ENCODE results near the gene WNT7B.

DNA sequence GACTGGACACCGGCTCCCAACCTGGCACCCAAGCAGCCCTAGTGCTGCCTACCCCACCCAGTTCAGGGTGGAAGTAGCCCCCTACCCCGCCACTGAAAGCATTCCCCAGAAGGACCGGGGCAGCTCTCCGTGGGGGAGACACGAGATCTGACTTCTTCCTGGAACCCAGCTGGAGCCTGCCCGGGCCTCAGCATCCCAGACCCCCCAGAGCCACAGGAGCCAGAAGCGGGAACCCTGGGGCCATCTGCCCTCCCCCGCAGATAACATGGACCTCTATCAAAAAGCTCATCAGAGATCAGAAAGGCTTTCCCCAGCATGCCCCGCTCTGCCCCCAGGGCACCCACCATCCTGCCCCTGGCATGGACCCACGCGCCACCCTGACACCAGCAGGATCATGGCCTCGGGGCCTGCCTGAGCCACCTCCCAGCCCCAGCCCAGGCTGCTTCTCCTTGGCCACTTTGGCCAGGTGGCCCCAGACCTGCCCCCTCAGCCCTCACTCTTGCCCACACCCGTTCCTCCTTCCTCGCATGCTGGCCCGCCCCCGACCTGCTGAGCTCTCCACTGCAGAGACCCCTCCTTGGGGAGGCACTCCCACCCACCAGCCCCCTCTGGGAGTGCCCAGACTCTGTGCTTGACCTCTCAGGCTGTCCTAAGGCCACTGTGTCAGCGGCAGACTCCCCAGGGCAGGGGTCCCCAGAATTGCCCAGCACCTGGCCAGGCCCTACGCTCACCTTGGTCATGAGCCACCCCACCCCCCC is 17.1 kb downstream of the WNT7B start:
- no peak for TF ChIP-seq ZNF384 (IDR thresholded peaks at IDR 0.05)
- no peak for TF ChIP-seq BHLHE40 (IDR thresholded peaks at IDR 0.05; ENCODE audit: borderline replicate concordance)
- TF ChIP-seq SUZ12 (IDR thresholded peaks at IDR 0.05), result no peak
- no peak for TF ChIP-seq HDGF (IDR thresholded peaks at IDR 0.05; ENCODE audit: borderline replicate concordance)
- no peak for TF ChIP-seq L3MBTL2 (conservative IDR thresholded peaks at IDR 0.05)
- no peak for TF ChIP-seq SP1 (IDR thresholded peaks at IDR 0.05)
- TF ChIP-seq FOXM1 (IDR thresholded peaks at IDR 0.05; ENCODE audit: borderline replicate concordance), result no peak

All from HEK293T (cell line).